MCF 10A (cell line): ENCODE results near the gene PRMT6. TPM values are rescaled to one million over a fixed set of nuclear protein-coding genes. Genes with fewer than 3 reads are reported as not detected.
"Not testable (repeated sequence)": the region's sequence is repeated elsewhere in the genome, so short reads cannot be mapped to it uniquely, and the experiment has no call there.

ENCODE experiments used
- BruUV-seq: library from RNA; stranded (reverse); fragments of 400-500 nt; replicated peaks from 2 replicates; lab custom pipeline; 2021; lab: Mats Ljungman, UMichigan
- CTCF ChIA-PET: fragments of 300-600 bp; sonication (Branson Sonifier 250); formaldehyde crosslinking; extraction: SDS; loops from one replicate; lab custom pipeline; 2021; ENCODE audit warnings: antibody characterized with exemption, inconsistent platforms; lab: Yijun Ruan, JAX
- POLR2A ChIA-PET: fragments of 300-600, 350-650 bp; sonication (Branson Sonifier 250); formaldehyde crosslinking; extraction: SDS; loops from one replicate; lab custom pipeline; 2020; ENCODE audit warnings: antibody characterized with exemption, inconsistent platforms; lab: Yijun Ruan, JAX
- DNase-seq: peaks from one replicate; pipeline ENCODE4 v3.0.0-alpha.2; 2018; ENCODE audit not compliant: unreplicated experiment
- H3K27ac Mint-ChIP-seq: one replicate; pipeline ENCODE4 v1.8.0; 2022; ENCODE audit warnings: mild to moderate bottlenecking, low read depth, mixed read lengths; ENCODE audit not compliant: unreplicated experiment
- H3K27me3 Mint-ChIP-seq: one replicate; pipeline ENCODE4 v1.8.0; 2022; ENCODE audit warnings: mixed read lengths; ENCODE audit not compliant: insufficient read depth, unreplicated experiment
- H3K36me3 Mint-ChIP-seq: one replicate; pipeline ENCODE4 v1.8.0; 2022; ENCODE audit warnings: mild to moderate bottlenecking, moderate library complexity, mixed read lengths; ENCODE audit not compliant: insufficient read depth, unreplicated experiment
- H3K4me1 Mint-ChIP-seq: one replicate; pipeline ENCODE4 v1.8.0; 2022; ENCODE audit warnings: mixed read lengths; ENCODE audit not compliant: insufficient read depth, unreplicated experiment
- H3K4me3 Mint-ChIP-seq: one replicate; pipeline ENCODE4 v1.8.0; 2022; ENCODE audit warnings: mild to moderate bottlenecking, moderate library complexity, mixed read lengths; ENCODE audit not compliant: unreplicated experiment
- H3K9me3 Mint-ChIP-seq: one replicate; pipeline ENCODE4 v1.8.0; 2022; ENCODE audit warnings: mixed read lengths; ENCODE audit not compliant: unreplicated experiment
- CTCF ChIP-seq: fragments of 200-600 bp; IDR thresholded peaks from one replicate; pipeline ENCODE4 v1.8.0; 2022; ENCODE audit warnings: antibody characterized with exemption, mild to moderate bottlenecking; ENCODE audit not compliant: unreplicated experiment
- intact Hi-C: fragments of 100-400 bp; cut with micrococcal nuclease; formaldehyde crosslinking; loops from 2 replicates; pipeline ENCODE4 v1.14.1; 2022
- total RNA-seq: library from RNA; stranded (reverse); gene quantifications from 2 replicates; pipeline ENCODE4 v1.2.3, GENCODE V29; 2022

The PRMT6 gene
- total RNA-seq, 1 experiment from 2014 or later, result 14.0 TPM

- Mint-ChIP-seq H3K4me1 (no peaks in the 10 kb centered on the region), H3K9me3 (no peaks in the 10 kb centered on the region), H3K27me3 (no peaks in the 10 kb centered on the region), H3K4me3 (no peak overlapping the region), H3K27ac (peak overlapping the region; percentile 28), H3K36me3 (no peaks in the 10 kb centered on the region)
- POLR2A ChIA-PET, result interaction anchor here (0.6 to 1.7 kb wide), 4 partner anchors 20 to 1670 kb away, joined by 3 to 9 read pairs (median 4); partner anchors contain the start of gene PRMT6
- CTCF ChIA-PET, result no interaction called here
- intact Hi-C loops, result no loop called here
- no TSS peak for BruUV-seq
- TF ChIP-seq CTCF, result no peak
- peak; percentile 71 for DNase-seq
Observed at GRCh38 chr1:107076841-107077240, 20.4 kb downstream of the PRMT6 start.

- intact Hi-C loops, result no loop called here
- DNase-seq, result no peak
- H3K27ac Mint-ChIP-seq, result no peak overlapping the region
- H3K4me1 Mint-ChIP-seq, result no peaks in the 10 kb centered on the region
- H3K9me3 Mint-ChIP-seq, result no peaks in the 10 kb centered on the region
- TF ChIP-seq CTCF, result no peak
- POLR2A ChIA-PET, result interaction anchor here (0.6 to 1.1 kb wide), 2 partner anchors 23 to 53 kb away, joined by 3 read pairs; partner anchors contain the start of gene PRMT6
- H3K4me3 Mint-ChIP-seq, result no peak overlapping the region
- H3K36me3 Mint-ChIP-seq, result no peaks in the 10 kb centered on the region
- CTCF ChIA-PET, result no interaction called here
- H3K27me3 Mint-ChIP-seq, result no peaks in the 10 kb centered on the region
- no TSS peak for BruUV-seq
Observed at GRCh38 chr1:107079249-107079648, 22.8 kb downstream of the PRMT6 start.

- POLR2A ChIA-PET, result no interaction called here
- CTCF ChIA-PET, result no interaction called here
- Mint-ChIP-seq H3K27me3 (no peaks in the 10 kb centered on the region), H3K36me3 (no peaks in the 10 kb centered on the region), H3K4me3 (no peak overlapping the region), H3K9me3 (no peaks in the 10 kb centered on the region), H3K4me1 (no peaks in the 10 kb centered on the region), H3K27ac (no peak overlapping the region)
- intact Hi-C loops, result no loop called here
- BruUV-seq, result no TSS peak
- DNase-seq, result no peak
- no peak for TF ChIP-seq CTCF
Observed at GRCh38 chr1:107081102-107081501, 24.6 kb downstream of the PRMT6 start.

GRCh38 chr1:107091418-107091817 is 34.9 kb downstream of the PRMT6 start:
- no peaks in the 10 kb centered on the region for H3K9me3 Mint-ChIP-seq
- intact Hi-C loops, result no loop called here
- no peaks in the 10 kb centered on the region for H3K36me3 Mint-ChIP-seq
- DNase-seq, result no peak
- POLR2A ChIA-PET, result no interaction called here
- no peak overlapping the region for H3K27ac Mint-ChIP-seq
- H3K4me1 Mint-ChIP-seq, result no peaks in the 10 kb centered on the region
- H3K4me3 Mint-ChIP-seq, result no peak overlapping the region
- CTCF ChIA-PET, result no interaction called here
- TF ChIP-seq CTCF, result no peak
- no peaks in the 10 kb centered on the region for H3K27me3 Mint-ChIP-seq
- no TSS peak for BruUV-seq

GRCh38 chr1:107093395-107093794 is 36.9 kb downstream of the PRMT6 start:
- H3K27me3 Mint-ChIP-seq, H3K9me3 Mint-ChIP-seq, H3K36me3 Mint-ChIP-seq, CTCF ChIA-PET, H3K27ac Mint-ChIP-seq, intact Hi-C loops, BruUV-seq, H3K4me1 Mint-ChIP-seq, DNase-seq, POLR2A ChIA-PET, H3K4me3 Mint-ChIP-seq: not testable (repeated sequence)
